Activated CD8-positive, alpha-beta memory T cell treated with anti-CD3 and anti-CD28 coated beads, Interleukin-2, amount 50 U/mL, for 48 hours (primary cell): ENCODE data around the gene KIF26A.

Experiments
- DNase-seq: peaks from one replicate; pipeline ENCODE4 v3.0.0-alpha.2; 2020

KIF26A gene

GRCh38 chr14:104133496-104133895 lies 4.9 kb upstream of the KIF26A start:
- DNase-seq = no peak

DNA sequence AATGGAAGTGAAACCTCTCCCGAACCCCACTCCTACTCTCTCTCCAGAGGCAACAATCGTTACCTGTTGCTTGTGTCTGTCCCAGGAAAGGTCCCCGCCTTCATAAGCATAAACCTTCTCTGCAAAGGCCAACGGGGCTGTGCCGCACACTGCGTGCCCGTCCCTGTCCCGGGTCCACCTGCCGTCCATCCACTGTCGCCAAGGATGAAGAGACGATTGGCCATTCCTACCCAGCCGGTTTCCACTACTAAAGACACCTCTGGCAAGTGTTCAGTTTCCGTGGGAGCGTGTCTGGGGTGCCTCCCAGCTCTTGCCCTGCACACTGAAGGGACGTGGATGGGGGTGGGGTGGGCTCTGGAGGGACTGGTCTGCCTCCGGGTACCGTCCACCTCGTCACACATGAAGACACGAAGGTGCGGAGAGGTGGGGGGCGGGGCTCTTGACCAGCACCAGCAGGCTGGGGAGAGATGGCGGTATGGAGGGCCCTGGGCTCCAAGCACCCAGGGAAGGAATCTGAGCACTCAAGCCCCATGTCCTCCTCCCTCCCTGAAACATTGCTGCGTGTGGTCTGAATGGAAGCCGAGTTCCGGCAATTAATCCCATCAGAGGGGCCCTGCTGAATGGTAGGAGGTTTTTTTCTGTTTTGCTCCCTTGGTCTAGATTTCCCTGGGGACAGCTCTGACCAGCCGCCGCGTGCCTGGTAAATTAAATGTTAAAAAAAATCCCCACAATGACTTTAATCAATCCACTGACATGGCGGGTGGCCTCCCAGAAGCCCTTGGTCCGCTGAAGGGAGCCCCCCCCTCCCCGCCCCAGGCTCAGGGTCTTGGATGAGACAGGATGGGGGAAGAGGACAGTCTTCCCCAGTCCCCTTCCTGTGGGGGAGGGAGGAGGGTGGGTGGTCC lies 4.1 kb upstream of the KIF26A start:
- DNase-seq = no peak

DNA sequence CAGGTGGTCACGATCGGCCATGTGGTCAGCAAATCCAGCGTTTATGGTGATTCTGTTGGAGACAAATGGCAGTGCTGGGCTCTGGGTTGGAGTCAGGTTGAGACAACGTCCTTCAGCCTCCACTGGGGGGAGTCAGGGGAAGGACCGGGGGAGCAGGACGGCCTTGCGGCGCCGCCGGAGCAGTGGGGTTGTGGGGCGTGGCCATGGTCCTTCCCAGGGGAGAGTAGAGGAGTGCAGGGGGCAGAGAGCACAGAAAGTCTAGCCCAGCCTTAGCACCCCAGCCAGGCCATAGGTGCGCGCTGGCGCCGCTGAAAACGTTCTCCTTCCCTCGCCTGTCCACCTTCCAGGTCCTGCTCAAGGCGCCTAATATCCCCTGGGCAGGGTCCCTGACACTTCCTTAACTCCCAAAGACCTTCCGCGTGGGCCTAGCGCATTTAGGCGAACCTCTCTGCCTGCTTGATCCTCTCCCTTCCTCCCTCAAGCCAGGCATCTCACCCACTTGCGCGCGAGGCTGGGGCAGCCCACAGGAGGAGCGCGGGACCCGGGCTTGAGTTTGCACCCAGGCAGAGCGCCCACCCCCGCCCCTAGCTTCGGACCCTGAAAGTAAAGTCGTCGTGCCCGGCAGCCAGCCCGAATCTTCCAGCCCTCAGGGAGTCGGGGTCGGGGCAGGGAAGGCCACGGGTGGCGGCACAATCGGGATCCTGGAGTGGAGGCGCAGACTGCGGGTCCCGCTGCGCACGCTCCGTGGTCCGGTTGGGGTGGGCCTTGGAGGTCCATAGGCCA lies 3.1 kb upstream of the KIF26A start:
- DNase-seq = no peak

GRCh38 chr14:104135904-104136471 lies 2.4 kb upstream of the KIF26A start:
- DNase-seq = no peak

- no peak for DNase-seq
Observed at GRCh38 chr14:104136472-104137296, 1.7 kb upstream of the KIF26A start.

DNA sequence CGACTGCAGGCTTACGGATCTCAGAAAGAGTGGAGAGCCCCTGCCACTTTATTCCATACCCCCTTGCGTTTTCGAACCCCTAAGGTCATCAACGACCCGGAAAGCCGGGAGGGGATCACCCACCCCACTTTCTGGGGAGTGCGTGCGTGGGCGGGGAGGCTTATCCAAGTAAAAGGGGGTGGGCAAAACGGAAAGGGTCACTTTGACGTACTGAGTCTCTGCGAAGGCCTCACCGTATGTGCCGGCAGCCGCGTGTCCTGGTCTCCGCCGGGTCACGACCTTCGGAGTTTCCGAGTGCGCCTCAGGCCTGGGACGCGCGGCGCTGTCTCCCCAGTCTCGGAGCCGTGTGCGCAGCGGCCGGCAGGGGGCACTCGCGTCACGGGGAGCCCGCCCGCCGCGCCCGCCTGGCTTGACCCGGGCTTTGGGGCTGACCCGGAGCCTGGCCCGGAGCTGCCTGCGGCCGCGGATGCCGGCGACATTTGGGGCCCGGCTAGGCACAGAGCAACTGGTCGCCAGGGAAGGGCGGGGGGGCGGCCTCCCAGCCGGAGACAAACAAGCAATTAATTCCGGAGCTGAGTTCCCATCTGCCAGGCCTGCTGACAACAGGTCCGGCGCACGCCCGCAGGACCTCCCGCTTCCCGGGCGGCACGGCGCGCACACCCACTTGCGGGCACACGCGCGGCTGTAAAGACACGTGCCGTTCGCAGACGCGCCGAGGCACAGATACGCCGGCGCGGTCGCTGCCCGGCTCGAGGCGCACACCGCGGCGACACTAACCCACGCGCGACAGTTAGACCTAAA lies 890 bp upstream of the KIF26A start:
- peak; percentile 93 for DNase-seq

GRCh38 chr14:104138718-104139459 lies 502 bp downstream of the KIF26A start:
- DNase-seq = no peak

- no peak for DNase-seq
Observed at GRCh38 chr14:104139460-104140212, 1.2 kb downstream of the KIF26A start.

DNA sequence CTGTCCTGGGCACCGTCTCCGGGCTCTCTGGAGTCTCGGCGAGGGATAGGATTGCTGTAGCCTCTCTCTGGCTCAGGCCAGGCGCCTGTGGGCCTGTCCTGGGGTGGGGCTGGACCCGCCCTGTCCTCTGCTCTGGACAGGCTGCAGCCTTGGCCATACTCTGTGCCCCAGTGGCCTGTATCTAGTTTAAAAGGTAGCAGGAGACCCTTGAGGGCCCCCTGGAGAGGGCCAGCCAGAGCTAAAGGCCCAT lies 1.8 kb downstream of the KIF26A start:
- DNase-seq = no peak

DNA sequence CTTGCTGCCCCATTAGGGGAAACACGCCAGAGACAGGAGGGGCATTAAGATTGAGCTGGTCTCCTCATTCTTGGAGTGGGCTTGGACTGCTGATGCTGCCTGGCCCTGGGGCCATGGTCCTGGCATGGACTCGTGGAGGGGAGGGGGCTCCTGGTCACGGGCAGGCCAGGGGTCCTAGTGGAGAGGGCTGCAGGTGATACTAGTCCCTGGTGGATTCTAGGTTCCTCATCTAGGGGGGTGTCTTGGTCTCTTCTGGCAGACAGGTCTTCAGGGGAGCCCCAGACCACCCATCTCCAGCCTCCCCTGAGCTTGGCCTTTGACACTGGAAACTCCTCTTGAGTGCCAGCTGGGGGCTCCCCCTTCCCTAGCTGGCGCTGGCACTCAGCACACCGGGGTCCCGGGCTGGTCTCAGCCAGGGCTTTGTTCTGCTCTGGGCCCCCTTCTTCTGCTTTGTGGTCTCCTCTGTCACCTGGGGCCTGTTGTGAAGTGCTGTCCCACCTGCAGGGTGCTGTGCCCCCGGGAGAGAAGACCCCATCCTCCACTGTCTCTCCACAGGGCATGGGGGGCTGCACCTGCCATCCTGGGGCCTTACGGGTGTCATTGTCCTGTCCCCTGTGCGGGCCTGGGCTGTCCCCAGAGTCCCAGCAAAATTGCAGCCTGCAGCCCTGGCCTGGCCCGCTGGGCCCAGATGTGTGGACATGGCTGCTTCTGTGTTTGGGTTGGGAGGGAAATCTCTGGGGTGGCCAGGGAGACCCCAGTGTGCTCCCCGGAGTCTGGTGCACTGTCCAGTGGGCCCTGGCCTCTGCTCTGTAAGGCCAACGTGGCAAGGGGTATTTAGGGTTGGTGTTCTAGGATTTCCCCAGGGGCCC lies 2.3 kb downstream of the KIF26A start:
- DNase-seq = no peak

DNA sequence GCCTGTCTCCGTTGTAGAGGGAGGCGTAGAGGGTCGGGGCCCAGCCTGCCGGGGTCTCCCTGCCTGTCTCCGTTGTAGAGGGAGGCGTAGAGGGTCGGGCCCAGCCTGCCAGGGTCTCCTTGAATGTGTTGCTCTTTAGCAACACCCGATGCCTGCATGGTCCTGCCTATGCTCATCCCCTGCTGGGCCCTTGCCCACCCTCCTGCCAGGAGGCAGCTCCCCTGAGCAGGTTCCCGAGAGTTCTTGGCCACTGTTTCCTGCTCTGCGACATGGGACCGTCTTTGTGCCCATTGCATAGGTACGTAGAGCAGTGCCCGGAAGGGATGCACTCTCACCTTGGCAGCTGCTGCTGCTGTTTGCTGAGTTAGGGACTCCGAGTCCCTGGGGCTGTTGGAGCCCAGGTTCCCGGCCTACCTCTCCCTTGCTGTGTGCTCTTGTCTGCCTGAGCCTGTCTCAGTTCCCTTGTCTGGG lies 3.3 kb downstream of the KIF26A start:
- DNase-seq = no peak

DNA sequence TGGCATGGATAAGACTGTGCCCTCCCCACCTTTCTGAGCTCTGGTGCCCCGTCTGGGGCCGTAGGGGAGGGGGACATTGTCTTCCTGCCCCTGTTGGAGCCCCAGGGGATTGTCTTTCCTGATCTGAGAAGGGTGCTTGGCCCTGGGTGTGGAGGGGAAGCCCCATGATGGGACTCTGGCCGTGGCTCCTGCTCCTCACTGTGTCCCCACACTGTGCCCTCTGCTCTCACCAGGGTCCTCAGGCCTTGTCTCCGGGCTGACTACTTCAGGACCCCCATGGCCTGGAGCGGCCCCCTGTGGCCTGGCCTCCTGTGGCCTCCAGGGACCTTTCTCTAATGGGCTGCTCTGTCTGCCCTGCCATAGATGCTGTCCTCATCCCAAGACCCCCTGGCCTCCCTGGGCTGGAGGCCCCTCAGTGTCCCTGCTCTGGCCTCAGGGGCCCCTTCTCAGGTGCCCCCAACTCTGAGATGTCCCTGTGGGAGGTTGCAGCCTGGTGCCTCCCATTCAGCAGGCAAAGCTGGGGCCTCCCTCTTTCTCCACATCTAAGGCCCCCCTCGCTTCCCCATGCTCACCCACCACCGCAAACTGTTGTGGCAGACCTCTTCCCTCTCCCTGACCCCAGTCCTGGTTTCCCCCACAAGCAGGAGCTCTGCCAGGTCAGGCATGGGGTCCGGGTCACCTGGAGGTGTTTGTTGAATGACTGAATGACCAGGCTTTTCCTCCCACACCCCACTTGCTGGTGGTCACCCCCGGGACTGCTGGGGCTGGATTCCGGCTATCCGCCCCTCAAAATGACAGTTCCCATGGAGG lies 4.0 kb downstream of the KIF26A start:
- DNase-seq = no peak

DNA sequence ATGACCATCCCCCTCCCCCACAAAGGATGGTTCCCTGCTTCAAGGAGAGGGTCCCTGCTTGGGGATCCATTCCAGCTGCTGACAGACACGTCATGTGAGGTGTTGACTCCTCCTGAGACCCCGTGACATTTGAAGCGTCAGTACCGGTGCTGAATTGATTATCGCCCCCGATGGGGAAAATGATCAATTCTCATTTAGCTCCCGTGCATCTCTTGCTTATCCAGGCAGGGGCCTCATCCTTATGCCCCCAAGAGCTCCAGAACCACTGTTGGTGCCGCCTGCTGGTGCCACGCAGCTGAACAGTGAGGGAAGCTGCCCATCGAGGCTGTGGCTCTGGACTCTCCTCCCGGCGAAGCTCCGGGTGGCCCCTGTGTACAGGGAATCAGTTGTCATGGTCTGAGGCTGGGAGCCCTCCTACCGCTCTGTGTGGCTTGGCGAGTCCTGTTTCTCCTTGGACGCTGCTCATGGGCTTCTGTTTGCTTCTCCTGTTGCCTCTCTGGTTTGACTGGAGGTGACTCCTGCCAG lies 4.6 kb downstream of the KIF26A start:
- no peak for DNase-seq

GRCh38 chr14:104143521-104144452 lies 5.4 kb downstream of the KIF26A start:
- no peak for DNase-seq

- DNase-seq = no peak
Observed at GRCh38 chr14:104144453-104144790, 6.0 kb downstream of the KIF26A start.

DNA sequence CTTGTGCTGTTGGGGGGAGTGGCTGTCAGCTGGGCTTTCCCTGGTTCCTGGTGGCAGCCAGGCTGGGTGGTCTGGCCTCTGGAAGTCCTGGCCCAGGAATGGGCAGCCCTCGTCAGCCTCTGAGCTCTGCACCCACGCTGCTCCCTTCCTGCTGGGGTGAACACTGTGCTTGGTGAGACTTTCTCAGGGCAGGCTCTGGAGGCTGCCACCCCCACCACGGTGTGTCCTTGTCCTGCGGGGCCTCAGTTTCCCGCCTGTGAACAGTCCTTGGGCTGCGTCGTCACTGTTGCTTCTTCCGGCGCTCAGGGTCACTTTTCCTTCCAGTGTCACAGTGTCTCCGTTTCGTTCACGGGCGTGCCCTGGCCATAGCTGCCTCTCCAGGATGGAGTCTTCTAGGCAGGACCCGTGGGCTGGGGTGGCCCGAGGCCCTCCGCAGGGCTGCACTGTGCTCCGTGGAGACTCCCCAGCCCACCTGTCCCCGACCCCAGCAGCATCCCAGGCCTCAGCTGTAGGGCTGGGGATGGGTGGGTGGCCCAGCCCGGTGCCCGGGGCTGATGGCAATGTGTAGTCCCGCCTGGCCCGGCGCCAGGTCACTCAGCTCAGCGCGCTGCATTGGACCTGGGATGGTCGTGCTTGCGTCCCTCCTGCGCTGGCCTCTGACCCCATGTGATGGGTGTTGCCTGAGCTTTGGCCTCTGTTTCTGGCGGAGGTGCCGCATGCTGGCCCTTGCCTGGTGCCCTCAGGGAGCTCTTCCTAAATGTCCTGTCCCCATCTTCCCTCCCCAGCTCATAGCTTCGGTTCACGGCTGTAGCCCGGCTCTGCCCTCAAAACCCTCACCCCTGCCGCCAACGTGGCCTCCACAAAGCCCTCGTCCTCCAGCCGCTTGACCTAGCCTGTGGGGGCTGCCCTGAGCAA lies 6.8 kb downstream of the KIF26A start:
- no peak for DNase-seq
